Anterior cingulate cortex (tissue), 58 donors: ENCODE measurements around the gene RAB19.

ENCODE experiments used
- DNase-seq, 58 donors: peaks; one replicate each; lab custom pipeline; 2025; lab: John Stamatoyannopoulos, UW

RAB19 gene, protein sequence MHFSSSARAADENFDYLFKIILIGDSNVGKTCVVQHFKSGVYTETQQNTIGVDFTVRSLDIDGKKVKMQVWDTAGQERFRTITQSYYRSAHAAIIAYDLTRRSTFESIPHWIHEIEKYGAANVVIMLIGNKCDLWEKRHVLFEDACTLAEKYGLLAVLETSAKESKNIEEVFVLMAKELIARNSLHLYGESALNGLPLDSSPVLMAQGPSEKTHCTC

DNA sequence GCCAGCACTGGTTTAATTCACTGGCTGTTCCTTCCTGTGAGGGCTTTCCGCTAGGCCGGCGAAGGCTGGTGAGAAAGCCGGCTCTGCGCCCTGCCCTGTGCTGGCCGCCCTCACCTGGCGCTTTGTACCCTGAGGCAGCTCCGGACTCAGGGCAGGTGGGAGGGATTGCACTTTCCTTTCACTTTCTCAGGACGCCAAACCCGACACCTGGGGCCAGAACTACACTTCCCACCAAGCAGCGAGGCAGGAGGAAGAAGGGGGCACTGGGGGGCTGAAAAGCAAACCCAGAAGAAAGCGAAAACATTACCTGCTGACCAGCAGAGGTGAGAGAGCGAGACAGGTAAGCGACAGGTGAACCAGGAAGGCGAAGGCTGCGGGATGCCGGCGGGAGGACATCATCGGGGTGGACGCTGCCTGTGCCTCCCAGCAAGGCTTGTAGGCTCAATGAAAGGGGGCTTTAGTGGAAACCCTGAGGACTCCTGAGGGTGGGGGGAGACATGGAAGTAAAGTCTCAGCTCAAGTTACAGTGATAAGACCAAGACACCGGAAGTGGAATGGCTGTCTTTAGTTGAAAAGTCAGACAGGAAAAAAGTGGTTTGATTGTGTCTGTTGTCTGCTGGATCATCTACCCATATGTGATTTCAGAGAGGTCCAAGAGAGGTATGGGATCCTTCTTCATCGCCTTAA, at the start of gene RAB19:
RAB19 (plus strand) TSS at position 181 of the 687 bp plus-strand sequence. CDS start 3,589 bp downstream, outside the sequence.
- no peak for DNase-seq

DNA sequence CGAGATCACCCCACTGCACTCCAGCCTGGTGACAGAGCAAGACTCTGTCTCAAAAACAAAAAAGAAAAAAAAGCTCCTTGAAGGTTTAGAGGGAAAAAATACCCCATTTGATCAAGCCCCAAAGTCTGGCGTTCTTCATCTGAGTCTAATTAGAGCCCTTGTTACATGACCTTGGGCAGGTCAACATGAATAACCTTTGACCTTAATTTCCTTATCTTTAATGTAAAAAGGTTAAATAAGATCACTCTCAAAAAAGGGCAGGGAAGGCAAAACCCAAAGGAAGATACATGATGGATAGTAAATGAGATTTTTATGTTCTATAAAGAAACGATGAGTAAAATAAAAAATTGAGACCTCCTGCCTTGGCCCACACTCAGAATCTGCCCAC, 45.8 kb upstream of the RAB19 start:
- DNase-seq, result no peak

DNA sequence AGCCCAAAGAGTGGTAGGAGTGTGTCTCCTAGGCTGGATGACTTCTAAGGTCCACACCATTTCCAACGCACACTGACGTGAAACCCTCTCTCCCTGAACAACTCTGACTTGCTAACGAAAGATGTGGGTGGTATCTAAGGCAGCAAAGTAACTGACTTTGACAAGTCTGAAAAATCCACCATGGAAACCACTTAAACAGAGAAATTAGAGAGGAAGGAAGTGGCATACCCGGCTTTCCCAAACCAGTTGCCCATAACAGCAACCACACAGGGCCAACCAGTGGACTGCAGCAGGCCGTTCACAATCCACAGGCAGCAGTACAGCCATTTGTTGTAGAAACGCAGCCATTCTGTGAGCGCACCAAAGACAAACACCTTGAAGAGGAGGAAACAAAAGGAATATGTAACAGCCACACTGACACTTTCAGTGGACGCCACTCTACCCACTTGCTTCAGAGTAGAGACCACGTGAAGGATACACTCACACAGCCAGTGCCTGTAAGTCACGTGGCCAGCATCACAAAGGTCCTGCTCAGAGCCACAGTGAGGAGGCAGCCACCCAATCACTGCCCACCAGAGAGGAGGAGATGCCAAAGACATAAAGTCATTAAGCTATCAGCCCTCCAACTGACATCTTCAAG, 45.3 kb upstream of the RAB19 start:
- peak in 2 of 58 donors; percentile 22 to 23 for DNase-seq

GRCh38 chr7:140360697-140361229, 43.1 kb upstream of the RAB19 start:
- no peak for DNase-seq

DNA sequence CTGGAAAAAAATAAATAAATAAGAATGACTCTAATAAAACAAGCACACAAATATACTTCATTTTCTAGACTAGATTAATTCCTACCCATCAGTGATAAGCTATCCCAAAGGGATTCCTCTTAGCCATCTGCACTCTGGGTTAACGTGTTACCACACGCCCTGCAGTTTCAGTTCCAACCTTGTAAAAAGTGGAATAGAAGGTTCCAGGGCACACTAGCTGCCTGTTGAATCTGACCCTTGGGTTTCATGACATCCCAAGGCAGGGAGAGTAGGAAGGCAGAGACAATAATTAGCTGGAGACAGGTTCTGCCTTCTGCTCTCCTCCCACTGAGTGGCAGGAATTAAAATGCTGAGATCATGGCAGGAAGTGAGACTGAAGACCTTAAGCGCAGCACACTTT, 39.0 kb upstream of the RAB19 start:
- DNase-seq, result no peak

- DNase-seq, result no peak
Observed at GRCh38 chr7:140367528-140367927, 36.3 kb upstream of the RAB19 start.

DNA sequence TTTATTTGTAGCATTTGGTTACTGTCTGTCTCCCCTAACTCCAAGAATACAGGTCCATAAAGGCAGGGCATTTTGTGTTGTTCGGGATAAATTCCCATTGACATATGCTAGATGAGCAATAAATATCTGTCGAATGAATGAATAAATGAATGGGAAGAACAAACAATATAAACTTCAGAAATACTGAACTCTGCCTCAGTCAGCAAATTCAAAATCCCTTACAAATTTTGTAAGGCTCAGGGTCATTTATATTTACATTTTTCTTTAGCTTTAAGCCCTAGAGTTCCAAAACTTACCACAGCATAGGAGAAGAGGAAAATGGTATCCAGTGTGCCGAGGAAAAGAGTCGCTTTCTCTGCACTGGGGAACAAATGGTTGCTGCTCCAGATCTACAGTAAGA, 34.6 kb upstream of the RAB19 start:
- DNase-seq, result no peak

DNA sequence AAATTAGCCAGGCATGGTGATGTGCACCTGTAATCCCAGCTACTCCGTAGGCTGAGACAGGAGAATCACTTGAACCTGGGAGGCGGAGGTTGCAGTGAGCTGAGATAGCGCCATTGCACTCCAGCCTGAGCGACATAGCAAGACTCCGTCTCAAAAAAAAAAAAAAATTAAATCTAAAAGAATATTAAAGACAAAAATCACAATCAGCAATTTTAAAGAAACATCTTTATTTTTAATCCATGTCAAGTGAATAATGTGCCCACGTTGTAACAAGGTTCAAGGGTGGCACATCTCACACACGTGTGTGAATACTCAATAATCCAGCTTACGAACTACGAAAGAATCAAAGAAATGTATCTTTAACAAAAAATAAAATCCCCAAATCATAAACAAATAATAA, 28.5 kb upstream of the RAB19 start:
- DNase-seq, result no peak

DNA sequence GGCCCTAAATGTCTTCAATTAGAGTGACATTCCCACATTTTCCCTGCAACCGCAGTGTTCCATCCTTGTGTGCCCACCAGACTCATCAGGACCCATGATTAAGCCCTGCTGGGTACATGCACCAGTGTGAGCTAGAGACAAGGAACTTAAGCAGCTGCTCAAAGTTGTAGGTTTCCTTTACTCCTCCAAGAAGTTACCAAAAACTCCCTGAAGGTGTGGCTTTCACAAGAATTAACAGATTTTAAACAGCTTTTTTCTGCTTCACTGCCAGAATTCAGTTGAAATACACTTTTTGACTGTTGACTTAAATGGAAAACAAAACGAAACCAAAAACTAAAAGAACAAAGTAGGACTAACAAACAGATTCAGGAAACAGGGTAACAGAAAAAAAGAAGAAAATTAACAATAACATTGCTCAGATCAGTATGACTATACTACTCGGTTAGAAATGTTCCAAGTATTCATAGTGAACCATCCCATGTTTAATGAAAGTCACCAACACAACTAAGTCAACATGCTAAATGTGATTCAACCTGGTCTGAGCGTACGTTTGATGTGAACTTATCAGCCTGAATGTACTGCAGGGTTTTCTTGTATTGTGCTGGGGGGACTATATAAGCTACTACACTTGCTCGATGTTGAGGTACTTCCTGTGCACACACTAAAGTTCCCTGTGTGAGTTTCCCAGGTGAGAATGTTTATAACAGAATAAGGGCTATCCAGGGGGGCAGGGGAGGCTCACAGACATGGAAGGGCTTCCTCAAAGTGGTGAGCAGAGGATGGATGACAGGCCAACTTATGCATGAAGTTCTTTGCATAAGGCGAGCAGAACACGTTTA, 27.7 kb upstream of the RAB19 start:
- DNase-seq, result no peak

- DNase-seq, result no peak
Observed at GRCh38 chr7:140383954-140384713, 19.7 kb upstream of the RAB19 start.

DNA sequence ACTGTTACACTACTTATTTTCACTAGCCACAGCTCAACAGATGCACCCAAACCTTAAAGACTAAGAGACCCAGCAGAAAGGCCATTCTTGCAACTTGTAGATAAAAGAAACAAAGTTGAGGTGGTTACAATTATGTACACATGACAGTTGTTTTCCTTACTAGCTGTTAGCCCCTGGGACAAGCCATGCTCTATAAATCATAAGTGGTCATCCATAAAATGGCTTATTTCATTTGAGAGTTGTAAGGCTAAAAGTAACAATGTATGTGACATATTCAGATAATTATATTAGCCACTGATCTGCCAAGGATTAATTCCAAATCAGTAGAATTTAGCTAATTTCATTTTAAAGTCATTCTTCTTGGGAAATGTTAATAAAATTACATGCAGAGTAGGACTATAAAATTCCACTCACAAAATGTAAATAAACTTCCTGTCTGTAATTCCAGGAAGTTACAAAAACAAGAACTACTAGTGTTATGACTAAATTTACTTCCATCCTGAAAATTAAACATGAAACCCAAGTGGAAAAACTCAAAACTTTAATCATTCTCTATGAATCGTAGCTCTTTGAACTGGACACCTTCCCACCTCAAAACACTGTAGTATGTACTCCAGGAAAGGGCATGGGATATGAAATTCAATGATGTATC, 18.8 kb upstream of the RAB19 start:
- DNase-seq, result no peak

DNA sequence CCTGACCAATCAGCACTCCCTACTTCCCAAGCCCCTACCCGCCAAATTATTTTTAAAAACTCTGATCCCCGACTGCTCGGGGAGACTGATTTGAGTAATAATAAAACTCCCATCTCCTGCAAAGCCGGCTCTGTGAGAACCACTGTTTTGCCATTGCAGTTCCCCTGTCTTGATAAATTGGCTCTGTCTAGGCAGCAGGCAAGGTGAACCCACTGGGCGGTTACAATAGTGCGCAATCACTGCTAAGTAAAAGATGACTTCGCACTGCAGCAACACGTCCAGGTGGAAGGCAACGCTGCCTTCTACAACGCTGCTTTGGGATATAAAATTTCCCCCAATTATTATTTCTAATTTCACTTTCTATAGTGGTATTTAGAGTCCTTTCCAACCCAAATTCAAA, 14.4 kb upstream of the RAB19 start:
- DNase-seq, result no peak

GRCh38 chr7:140390034-140390433, 13.8 kb upstream of the RAB19 start:
- DNase-seq, result no peak

GRCh38 chr7:140390466-140391190, 13.2 kb upstream of the RAB19 start:
- peak in 1 of 58 donors; percentile 2 for DNase-seq

GRCh38 chr7:140391634-140392033, 12.2 kb upstream of the RAB19 start:
- DNase-seq, result no peak

GRCh38 chr7:140393756-140394306, 10.0 kb upstream of the RAB19 start:
- no peak for DNase-seq

DNA sequence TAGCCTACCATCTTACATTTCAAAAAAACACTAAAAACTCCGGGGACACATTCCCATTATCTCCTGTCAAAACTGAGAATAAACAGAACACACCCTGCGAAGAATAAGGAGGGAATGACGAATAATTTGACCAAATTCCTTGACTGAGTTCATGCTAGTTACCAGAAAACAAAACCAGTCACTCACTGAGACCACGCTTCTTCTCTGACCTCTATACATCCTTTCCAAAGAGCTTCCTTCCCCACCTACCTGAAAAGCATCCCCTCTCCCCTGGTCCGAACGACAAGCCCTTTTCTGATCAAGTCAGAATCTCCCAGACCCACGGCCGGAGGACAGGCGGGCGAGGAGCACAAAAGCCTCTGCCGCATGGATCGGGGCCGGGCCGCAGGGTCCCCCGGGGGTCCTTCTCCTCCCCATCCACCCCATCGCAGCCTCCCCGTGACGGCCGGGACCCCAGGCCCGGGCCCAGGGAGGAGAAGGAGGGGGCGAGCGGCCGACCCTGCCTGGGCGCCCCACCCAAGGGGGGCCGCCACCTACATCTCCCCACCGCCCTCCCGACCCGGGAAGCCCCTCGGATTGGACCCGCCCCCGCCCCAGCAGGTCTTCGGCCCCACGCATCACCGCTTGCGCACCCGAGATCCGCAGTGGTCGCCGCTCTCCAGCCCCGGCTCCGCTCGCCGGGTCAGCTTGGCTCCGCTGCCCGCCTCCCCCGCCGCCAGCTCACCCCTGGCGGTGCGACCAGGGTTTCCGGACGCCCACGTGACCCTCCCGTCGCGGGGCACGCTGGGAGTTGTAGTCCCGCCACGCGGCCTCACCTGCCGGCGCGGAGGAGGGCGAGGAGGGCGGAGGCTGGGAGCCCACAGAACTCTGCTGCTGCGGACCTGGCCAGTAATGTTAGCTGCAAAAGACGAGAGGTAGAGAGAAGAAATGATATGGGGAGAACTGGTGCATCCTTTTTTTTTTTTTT, 5.8 kb upstream of the RAB19 start, which contains the start of gene SLC37A3:
SLC37A3 (minus strand) TSS at position 747 of the 967 bp plus-strand sequence. CDS start 16,004 bp downstream, outside the sequence.
- DNase-seq, result peak in 57 of 58 donors; percentile 6 to 85 (median 71)
